Amygdala (tissue), 56 donors: ENCODE data around the gene KSR2.
"Not testable (repeated sequence)": the region's sequence is repeated elsewhere in the genome, so short reads cannot be mapped to it uniquely, and the experiment has no call there.

ENCODE experiments used
- DNase-seq, 56 donors: peaks; one replicate each; lab custom pipeline; 2025; lab: John Stamatoyannopoulos, UW

KSR2 gene

DNA sequence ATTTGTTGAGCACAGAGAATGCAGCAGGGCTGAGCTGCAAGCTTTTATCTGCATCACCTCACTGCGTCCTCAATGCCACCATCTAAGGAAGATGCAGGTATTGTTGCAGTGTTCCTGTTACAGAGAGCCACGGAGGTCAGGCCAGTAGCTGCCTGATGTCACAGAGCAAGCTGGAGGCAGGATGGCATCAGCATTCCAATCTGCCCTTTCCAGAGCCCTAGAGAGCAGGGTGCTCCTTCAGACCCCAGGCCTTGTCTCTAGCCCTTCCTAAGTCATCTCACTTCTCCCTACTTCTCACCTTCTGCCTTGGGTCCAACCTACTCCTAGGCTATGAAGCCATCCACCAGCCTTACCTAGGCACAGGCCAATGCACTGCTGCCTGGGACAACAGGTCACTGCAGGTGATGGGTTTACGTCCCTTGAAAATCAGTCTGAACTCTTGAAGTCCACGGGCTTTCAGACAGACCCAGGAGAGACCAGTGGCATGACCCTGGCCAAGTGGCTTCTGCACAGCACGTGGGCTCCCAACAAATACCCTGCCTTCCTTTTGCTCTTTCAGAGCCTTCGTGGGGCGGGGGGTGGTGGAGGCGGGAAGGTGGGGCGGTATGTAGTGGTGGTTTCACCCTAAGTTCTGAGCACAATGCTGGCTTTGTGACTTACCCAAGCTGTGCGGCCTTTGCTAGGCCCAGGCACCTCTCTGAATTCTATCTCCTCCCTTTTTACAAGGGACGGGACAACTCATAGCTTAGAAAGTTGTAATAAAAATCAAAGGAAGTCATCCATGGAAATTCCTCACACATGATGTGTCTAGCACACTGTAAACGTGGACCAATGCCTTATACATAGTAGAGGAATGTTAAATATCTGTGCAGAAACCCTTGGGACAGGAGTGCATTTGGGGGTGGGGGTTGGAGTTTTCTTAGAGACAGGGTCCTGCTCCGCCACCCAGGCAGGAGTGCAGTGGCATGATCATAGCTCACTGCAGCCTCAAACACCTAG lies 136.0 kb downstream of the KSR2 start:
- no peak for DNase-seq

DNA sequence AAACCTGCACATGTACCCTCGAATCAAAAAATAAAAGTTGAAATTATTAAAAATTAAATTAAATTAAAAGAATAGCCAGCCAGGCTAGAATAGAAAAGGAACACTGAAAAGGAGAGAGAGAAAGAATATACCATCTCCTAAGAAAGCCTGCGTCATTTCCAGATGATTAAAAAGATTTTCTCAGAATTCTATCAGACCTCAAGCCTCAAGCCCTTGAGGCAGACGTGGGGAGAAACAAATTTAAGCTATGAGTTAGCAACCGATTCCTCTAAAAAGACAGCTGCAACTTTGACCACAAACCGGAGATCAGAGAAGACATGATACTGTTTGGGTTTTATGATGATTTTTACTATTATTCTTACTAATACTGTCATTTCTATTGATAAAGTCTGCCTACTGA lies 138.3 kb downstream of the KSR2 start:
- no peak for DNase-seq

DNA sequence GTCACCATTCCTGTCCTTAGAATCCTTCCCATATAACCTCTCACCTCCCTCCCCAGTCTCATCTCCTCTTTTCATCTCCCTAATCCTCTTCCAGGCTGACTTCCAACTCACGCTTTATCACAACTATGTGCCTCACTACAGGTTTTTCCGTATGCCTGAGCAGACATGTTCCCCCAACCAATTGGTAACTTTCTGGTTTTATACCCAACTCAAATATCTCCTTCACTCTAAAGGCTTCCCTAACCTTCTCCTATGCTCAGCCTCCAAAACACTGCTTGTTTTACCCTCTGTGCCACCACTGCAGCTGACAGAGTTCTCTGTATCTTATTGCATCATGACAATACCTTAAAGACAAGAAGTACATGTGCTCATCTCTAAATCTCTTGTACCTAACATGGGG lies 139.7 kb downstream of the KSR2 start:
- no peak for DNase-seq

DNA sequence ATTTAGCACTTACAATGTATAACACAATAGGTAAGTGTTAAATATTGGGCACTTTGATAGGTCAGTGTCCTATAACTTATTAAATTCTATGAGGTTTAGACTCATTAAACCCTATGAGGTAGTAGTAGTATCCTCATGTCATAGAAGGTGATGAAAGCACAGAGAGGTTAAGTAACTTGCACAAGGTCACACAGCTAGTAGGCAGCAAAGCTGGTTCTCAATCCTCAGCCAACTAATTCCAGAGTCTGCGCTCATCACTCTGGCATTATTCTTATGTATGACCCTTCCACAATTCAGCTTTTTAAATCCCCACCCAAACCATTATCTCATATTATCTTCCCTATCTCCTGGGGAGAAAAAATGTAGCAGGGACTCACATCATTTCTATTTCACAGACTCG lies 141.1 kb downstream of the KSR2 start:
- no peak for DNase-seq

DNA sequence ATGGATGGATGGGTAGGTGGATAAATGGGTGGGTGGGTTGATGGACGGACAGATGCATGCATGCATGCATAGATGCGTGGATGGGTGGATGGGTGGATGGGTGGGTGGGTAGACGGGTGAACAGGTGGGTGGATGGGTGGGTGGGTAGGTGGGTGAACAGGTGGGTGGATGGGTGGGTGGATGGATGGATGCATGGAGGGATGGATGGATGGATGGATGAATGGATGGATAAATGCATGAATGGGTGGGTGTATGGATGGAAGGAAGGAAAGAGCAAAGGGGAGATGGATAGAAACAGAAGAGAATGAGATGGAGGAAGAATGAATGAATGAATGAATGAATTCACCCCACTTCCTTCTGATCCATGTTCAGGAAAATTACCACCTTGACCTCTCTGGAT lies 143.0 kb downstream of the KSR2 start:
- DNase-seq: no peak

DNA sequence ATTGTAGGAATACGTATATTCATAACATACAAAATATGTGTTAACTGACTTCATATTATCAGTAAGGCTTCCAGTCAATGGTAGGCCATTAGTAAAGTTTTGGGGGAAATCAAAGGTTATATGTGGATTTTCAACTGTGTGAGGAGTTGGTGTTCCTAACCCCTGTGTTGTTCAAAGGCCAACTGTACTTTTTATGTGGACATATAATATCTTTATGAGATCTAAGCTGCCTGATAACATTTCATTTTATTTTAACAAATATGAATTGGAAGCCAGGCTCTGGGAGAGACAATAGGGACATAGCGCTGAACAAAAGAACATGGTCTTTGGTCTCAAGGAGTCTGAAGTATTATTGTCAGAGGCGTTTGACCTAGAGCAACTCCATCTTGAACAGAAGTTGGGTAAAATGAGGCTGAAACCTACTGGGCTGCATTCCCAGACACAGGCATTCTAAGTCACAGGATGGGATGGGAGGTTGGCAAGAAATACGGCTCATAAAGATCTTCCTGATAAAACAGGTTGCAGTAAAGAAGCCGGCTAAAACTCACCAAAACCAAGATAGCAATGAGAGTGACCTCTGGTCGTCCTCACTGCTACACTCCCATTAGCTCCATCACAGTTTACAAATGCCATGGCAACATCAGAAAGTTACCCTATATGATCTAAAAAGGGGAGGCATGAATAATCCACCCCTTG lies 147.2 kb downstream of the KSR2 start:
- DNase-seq: no peak

DNA sequence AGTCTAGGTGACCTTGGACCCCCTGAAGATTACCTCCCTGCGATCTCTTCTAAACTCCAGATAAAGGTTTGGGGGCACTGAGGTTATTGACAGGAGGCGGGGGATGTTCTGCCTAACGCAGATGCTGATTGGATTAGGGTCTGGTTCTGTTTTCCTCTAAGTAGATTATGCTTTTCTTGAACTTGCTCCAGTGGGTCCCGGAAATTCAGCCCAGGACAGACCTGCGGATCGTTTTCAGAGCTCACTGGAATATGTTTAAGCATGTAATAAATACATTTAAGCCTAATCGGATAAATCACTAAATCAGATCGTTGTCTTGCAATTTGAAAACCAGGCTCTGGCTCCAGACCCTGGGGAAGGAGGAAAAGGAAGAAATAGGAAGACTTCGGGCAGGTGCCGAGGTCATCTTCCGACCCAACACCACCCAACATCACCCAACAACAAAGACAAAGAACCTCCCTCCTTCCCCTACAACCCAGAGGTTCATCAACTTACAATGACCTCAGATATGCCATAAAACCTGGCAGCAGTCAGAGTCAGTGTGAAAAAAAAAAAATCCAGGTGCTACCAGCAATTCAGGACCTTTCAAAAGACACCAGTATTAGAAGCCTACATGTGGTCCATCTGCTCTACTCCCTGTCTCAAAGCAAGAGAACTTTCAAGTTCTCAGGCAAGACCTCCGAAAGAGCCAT lies 148.4 kb downstream of the KSR2 start:
- DNase-seq: no peak

DNA sequence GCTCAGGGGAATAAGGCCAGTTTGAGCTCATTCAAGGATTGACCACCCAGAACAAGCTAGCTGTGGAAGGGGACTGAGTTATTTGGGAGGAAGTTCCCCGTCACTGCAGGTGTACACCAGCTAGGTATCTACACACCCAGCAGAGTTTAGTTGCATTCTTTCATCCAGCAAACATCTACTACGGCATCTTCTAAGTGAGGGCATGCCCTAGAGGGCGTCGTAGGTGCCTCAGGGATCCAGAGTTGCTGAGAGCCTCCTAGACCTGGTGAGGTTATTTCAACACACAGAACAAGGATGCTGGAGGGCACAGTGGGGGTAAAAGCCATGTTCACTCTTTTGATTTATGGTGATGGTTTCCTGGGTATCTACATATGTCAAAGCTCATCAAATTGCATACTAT lies 149.6 kb downstream of the KSR2 start:
- DNase-seq: no peak

DNA sequence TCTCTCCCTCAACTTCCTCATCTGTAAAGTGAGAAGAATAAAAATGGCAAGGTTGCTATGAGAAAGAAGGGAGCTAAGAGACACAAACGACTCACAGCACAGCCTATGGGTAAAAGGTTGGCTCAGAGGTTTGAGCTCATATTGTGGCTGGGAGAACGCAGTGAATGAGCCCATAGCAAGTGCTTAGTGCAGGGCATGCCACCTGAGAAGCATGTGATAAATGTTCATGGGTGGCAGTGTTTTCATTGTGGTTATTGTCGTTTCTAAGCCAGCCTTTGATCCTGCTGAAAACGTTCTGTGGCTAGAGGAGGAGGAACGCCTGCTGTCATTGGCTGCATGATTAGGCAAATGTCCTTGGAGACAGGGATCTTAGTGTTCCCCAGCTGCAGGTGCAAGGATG lies 150.4 kb downstream of the KSR2 start:
- DNase-seq: no peak

DNA sequence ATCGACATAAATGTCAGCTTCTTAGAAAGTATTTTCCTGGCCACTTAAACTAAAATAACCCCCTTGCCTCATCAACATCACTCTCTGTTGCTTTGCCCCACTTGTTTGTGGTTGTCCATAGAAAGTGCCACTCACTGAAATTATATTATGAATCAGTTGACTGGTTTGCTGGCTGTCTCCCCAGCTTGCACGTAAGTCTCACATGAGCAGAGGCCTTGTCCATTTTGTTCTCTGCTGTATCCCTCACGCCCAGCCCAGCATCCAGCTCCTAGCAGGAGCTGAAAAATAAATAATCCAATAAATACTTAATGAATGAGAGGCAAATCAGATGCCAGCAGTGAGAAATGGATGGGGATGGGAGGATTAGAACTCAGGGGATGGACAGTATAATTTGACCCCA lies 159.3 kb downstream of the KSR2 start:
- DNase-seq: no peak

DNA sequence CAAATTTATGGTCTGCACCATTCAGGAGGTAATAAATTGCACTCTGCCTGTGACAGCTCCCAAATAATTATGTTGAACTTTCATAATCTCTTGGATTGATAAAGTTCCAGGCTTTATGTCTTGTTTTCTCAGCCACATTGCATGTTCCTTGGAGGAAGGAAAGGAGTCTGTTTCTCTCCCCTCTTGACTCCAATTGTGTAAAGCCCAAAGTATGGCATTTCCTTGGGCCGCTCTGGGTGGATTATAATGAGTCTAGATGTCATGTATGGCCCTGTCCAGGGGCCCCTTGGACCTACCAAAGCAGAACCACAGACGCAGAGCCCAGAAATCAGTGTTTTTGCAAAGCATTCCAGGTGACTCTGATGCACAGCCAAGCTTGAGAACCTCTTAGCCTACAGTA lies 160.8 kb downstream of the KSR2 start:
- DNase-seq: no peak

DNA sequence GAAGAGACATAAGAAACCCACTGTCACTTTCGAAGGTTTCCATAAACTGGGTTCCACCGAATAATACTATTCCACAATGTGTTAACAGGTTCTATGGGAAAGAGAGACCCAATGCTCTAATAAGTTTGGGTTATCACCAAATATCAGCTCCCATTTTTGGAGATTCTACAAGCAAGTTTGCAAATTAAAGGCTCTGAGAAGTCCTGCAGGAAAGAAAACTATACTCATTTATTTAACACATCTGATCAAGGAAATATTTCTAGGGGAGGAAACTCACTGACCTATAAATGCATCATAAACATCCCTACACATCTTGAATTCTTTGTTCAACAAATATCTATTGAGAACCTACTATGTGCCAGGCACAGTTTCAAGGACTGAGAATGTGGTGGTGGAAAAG lies 161.4 kb downstream of the KSR2 start:
- no peak for DNase-seq

DNA sequence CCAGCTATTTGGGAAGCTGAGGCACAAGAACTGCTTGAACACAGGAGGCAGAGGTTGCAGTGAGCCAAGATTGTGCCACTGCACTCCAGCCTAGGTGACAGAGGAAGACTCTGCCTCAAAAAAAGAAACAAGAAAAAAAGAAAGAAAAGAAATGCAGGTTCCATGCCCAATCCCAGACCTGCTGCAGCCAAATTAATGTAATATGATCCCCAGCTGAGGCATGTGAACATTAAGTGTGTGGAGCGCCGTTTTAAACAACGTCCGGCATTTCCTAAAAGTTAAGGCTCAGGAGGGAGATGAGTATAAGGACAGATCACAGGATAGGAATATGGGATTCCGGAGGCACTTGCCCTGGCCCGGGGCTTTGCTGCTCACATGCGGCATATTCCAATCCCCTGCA lies 162.9 kb downstream of the KSR2 start:
- no peak for DNase-seq

DNA sequence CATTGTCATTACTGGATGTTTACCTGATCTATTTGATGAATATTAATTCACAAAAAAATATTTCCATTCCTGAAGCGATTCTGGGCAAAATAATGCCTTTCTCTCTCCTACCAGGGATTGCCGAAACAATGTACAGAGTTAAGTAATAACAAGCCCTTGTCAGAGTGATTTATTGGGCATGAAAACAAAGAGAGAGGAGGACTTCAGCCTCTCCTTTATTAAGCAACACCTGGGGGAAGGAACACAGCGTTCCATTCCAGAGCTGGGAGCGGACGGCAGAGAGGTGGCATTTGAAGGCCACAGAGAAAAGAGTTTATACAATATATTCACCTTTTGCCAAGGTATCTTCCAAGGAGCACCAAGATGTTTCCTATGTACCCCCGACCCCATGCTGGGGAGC lies 165.8 kb downstream of the KSR2 start:
- DNase-seq: no peak

DNA sequence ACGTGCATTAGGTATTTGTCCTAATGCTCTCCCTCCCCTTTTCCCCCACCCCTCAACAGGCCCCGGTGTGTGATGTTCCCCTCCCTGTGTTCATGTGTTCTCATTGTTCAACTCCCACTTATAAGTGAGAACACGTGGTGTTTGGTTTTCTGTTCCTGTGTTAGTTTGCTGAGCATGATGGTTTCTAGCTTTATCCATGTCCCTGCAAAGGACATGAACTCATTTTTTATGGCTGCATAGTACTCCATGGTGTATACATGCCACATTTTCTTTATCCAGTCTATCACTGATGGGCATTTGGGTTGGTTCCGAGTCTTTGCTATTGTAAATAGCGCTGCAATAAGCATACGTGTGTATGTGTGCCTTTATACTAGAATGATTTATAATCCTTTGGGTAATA lies 168.1 kb downstream of the KSR2 start:
- DNase-seq: not testable (repeated sequence)

DNA sequence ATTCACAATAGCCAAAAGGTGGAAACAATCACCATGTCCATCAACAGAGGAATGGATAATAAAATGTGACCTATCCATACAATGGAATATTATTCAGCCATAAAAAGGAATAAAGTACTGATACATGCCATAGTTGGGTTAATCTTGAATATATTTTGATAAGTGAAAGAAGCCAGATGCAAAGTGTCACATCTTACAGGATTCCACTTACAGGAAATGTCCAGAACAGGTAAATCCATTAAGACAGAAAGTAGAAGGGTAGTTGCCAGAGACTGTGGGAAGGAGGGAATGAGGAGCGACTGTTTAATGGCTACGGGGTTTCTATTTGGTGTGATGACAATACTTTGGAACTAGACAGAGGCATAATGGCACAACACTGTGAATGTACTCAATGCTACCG lies 171.6 kb downstream of the KSR2 start:
- no peak for DNase-seq

DNA sequence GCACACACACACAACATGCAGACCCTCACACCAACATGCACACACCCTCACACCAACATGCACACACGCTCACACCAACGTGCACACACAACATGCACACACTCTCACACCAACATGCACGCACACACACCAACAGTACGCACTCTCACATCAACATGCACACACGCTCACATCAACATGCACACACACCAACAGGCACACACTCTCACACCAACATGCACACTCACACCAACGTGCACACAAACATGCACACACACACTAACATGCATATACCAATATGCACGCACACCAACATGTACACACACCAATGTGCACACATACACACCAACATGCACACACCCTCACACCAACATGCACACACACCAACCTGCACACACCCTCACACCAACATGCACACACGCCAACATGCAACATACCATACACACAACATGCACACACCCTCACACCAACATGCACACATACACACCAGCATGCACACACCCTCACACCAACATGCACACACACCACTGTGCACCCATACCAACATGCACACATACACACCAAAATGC lies 175.8 kb downstream of the KSR2 start:
- DNase-seq: no peak

DNA sequence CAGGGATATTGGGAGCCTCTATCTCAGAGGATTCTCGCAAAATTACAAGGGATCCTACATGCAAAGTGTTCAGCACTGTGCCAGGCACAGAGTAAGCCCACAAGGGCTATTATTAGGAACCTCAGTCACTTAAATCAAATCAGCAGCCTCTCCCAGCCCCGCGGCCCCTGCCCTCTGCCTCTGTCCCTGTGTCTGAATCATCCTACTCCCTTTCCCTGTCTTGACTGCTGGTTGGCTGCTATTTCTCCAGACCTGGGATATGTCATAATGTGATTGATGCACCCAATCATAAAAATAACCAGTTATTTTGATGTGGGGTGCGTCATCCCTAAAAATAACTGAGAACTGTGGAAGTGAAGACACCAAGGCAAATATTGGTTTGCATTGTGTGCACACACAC lies 176.3 kb downstream of the KSR2 start:
- DNase-seq: peak in 10 of 56 donors; percentile 1 to 17 (median 4)

DNA sequence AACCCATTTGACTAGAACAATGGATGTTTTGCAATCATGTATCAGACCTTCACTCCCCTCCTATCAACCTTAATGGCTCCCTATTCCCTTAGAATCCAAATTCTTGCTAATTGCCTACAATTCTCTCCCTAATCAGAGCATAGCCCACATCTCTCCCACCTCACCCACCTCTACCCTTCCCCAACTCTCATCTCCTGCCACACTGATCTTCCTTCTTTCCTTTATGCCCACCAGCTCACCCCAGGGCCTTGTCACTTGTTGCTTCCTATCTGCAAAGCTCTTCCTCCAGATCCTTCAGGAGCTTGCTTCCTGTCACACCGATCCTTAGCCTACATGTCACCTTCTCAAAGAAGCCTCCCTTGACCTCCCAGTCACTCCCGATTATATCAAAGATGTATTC lies 177.8 kb downstream of the KSR2 start:
- DNase-seq: no peak

DNA sequence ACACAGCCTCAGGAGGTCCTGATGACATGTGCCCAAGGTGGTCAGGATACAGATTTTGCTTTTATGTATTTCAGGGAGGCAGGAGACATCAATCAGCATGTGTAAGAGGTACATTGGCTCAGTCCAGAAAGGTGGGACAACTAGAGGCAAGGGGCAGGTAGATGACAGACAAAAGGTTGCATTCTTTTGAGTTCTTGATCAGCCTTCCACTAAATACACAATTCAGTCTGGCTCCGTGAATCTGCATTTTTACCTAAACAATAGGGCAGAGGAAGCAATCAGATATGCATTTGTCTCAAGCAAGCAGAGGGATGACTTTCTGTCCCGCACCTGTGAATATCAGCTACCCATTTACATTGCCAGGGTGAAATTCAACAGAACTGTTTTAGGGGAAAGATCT lies 178.6 kb downstream of the KSR2 start:
- no peak for DNase-seq
